DMS53 treated with DMSO at 0.1 percent for 48 hours (cell line): ENCODE measurements around the gene SLC35E1.
"Not testable (repeated sequence)": the region's sequence is repeated elsewhere in the genome, so short reads cannot be mapped to it uniquely, and the experiment has no call there.

Experiments used
- DNase-seq: peaks from one replicate; lab custom pipeline; 2025; ENCODE audit not compliant: unreplicated experiment; lab: John Stamatoyannopoulos, UW

SLC35E1 gene

DNA sequence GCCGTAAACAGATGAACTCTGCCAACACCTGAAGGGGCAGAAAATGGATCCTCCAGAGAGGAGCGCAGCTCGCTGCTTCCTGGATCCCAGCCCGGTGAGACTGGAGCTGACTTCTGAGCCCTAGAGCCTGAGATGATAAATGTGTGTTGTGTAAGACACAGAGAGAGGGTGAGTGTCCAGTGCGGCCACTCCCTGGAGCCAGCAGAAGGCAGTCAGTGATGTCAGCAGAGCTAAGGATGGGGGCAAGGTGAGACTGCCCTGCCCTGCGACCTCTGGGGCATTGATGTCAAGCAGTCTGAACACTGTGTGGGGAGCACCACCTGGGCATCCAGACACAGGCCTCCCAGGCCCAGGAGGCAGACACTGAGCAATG is 9.7 kb upstream of the SLC35E1 start:
- no peak for DNase-seq

DNA sequence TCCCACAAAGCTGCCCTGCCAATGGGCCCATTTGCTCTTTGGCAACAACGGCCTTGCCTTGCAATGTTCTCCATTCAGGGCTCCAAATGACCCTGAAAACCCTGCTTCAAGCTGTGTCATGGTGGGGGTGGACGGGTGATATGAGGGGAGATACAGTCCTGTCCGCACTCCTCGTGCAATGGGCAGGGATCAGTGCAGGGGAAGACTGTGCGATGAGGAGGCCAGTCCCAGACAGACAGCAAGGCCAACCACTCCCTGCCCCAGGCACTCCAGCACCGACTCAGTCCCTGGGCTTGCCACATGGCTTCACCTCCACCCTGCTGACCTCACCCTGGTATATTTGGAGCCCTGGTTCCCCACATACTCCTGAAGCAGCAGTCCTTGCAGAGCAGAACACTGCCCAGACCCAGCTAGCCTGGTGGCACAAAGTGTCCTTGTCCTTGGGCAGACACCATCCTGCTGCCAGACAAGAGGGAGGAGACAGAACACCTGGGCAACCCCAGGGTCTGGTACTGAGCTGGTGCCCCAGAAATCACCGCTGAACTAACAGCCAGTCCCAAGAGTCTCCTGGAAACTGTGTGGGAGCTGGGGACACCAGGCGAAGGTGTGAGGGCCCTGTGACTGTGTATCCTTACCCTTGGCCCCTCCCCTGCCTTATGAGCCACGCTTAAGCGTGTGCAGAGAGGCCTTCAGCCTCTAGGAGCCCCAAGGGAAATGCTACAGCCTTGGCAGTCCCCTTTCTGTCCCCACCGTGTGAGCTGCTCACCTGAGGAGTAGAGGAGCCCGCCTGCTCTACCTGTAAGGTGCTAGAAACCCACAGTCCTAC is 9.1 kb upstream of the SLC35E1 start:
- DNase-seq: no peak

DNA sequence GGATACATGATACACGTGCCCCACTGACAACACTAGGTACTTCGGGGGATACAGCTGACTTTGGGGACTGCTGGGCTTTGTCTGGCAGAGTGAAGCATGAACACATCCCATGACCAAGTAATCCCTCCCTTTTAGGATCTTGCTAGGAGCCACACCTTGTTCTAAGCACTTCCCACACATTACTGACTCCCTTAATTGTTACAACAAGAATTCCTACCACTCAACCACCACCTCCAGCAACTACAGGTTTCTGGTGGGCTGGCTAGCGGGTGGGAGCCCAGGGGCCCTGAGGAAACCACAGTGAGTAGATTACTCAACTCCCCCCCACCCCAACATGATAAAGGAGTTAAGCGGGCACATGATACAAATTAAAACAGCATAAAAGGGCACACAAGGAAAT is 7.2 kb upstream of the SLC35E1 start:
- no peak for DNase-seq

DNA sequence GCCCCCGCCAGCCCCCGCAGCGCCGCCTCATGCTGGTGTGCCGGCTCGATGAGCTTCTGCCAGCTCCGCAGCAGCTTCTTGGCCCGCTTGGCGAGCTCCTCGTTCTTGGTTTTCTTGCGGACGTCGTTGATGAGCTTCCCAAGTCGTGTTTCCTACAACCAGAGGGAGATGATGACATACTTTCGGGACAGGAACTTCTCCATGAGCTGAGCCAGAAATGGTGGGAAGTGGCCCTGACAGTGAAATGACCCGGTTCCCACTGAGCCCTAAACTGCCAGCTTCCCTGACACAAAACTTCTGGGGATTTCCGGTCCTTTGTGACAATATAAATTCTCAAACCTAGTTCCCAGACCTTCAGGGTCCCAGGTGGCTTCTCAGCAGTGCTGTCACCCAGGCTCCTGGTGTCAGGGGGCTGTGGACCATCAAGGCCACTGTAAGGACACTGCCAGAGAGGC is 5.3 kb upstream of the SLC35E1 start:
- DNase-seq: no peak

DNA sequence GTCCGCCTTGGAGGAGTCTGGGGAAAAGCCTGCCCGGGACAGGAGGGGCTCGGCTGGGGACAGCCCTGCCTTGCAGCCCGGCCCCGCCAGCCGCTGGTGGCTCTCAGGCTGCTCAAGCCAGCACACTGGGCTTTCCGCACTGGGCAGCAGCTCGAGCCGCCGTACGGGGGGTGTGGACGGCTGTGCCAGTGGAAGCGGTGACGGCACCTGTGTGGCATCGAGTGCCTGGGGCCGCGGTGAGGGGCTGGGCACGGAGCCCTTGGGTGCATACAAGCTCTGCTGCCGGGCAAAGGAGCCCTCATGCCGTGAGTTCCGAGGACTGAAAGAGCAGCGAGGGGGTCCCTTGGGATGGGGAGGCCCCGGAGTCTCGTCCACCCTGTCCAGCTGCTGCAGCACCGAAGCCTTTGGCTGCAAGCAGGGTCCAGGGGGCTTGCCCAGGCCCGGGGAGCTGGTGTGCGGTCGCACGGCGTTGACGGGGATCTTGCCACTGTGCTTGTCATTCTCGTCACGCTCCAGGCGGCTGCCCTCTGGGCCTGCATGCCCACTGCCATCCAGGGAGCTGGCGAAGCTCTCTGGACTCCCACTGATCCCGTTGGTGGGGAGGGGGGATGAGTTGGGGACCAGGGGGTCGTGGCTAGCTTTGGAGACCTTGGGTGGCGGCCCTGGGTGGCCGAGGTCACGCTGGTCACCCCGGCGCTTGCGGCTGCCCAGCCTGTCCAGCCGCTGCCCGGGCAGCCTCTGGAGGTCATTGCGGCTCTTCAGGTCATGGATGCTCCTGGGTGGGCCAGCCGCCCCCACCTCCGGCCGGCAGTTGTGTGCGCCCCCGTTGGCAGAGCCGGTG is 4.7 kb upstream of the SLC35E1 start:
- DNase-seq: no peak

DNA sequence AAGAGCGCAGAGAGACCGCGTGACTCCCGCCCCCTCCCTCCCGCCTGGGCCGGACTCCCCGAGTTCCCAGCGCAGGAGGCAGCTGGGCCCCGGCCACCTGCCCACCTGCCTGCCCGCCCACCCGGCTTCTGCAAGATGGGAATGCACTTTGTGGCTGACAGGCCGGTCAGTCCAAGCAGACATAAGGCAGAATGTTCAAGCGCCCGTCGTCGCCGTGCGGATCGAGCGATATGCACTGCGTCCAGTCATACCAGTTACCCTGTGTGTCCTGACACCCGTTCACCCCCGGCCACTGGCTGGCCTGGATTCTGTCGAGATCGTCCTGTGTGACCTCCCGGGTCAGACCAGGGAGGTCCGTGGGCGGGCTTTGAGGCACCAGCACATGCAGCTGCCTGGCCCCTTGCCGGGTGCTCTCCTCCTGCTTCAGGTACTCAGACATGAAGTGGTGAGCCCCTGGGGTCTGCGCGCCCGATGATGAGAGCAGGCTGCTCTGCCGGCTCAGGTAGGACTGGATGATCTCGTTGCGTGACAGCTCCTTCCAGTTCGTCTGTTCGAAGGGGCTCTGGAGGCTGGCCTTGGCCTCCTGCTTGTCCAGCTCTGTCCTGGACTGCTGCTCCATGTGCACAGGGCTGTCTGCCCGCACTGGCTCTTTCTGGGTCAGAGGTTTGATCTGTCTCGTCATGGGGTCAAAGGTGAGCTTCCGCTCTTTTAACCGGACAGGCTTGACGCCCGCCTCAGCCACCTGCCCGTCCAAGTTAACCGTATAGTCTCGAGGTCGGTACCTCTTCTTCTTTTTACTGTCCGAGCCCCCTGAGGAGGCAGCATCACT is 3.9 kb upstream of the SLC35E1 start:
- no peak for DNase-seq

DNA sequence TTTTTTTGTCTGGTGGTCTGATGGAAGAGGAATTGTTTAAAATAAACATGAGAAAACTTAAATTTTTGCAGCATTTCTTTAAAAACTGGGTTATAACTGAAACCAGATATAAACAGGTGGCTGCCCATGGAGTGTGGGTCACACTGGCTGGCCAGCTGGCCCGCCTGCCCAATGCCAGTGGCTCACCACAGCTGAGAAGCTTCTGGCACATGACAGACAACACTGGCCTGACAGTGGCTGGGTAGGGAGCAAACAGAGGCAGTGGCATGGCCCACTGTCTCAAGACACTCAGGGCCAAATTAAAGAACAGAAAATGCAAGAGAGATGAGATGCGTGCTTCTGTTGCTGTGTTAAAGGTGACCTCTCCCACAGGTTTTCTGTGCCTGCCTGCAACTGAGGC is 3.1 kb upstream of the SLC35E1 start:
- no peak for DNase-seq

DNA sequence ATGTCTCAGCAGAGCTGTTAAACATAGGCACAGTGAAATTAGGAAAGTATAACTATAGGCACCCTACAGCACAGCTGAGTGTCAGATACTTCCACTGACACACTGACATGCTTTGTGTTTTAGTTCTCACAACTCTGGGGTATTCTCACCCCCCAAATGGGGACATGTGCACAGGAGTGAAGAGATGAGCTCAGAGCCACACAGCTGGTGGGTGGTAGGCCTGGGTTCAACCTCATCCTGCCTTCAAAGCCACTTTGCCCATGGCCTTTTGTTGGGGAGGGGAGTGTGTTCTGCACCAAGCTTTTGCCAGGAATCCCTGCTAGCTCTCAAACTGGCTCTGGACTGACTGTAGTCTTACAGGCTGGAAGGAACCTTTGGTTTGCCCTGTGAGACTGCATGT is 1.7 kb upstream of the SLC35E1 start:
- no peak for DNase-seq

DNA sequence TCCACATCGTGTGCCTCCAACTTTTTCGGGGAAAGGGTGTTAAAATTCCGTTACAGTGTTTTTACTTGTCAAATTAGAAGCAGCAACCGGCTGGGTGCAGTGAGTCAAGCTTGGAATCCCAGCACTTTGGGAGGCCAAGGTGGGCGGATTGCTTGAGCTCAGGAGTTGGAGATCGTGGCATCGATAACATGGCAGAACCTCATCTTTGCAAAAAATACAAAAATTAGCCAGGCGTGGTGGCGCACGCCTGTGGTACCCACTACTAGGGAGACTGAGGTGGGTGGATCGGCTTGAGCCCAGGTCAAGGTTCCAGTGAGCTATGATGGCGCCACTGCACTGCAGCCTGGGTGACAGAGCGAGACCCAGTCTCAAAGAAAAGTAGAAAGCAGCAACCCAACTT is 1.1 kb upstream of the SLC35E1 start:
- DNase-seq: no peak

DNA sequence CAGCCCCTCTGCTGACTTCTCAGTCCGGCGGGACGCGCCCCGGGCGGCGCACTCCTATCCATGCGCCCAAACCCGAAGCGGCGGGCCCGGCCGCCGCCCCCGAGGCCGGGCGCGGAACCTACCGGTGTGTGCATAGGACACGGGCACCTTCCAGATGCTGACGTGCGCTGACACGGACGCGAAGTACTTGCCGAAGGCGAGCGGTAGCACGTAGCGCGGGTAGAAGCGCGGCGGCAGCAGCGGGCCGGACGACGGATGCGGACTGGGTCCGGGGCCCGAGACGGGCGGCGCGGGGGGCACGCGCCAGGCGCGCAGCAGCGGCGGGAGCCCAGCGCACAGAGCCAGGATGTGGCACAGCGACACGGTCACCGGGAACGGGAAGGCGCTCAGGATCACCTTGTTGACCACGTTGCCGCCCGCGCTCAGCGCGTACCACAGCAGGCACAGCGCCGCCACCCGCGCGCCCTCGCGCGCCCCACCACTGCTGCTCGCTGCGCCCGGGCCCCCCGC is 338 bp downstream of the SLC35E1 start:
- DNase-seq: no peak

DNA sequence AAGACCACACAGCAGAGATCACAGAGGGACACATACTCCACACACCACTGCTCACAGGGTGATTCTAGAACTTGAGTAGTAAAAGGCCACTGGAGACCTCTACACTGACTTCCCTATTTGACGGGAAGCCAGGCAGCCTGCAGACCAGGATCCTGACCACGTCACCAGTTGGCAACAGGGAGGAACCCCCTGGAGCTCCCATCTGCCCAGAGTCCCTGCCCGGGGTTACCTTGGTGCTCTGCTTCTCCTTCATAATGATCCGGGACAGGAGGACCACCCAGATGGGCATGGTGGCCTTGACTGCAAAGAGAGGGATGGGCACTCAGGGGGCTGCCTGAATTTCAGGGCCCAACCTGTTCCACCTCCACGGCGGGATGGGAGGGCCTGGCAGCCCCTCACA is 932 bp downstream of the SLC35E1 start:
- DNase-seq: no peak

DNA sequence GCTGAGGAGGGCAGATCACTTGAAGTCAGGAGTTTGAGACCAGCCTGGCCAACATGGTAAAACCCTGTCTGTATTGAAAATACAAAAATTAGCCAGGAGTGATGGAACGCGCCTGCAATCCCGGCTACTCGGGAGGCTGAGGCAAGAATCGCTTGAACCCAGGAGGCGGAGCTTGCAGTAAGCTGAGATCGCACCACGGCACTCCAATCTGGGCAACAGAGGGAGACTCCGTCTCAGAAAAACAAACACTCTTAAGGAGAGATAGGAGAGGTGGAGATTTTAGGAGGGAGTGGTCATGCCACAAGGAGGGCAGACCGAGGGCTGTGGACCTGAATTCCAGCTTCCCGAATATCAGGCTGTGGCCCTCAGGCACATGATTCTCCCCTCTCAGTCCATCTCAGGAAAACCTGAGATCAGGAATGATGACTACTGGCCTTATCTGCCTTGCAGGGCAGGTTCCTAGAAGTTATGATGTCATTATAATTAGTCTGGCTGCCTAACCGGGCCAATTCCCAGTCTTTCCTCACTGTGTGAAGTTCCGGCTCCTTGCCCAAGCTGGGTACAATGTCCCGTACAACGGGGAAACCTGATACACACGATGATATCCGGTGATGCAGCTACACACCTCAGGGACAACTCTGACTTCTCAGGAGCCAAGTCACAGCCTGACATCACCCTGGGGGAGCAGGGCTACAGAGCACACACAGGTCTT is 2.5 kb downstream of the SLC35E1 start:
- DNase-seq: no peak

DNA sequence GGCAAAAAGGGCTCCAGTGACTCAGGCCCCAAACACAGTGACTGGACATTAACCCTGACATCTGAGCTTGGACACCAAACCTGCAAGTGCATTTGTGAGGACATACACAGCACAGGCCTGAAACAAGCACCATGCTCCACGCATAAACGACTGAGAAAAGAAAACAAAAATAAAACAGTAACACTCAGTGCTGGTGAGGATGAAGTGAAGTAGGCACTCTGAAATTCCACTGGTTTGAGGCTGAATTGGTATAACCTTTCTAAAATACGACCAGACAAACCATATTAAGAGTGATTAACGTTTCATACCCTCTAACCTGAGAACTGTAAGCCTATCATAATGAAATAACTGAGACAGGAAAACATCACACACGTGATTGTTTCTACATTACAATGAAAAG is 5.5 kb downstream of the SLC35E1 start:
- no peak for DNase-seq

DNA sequence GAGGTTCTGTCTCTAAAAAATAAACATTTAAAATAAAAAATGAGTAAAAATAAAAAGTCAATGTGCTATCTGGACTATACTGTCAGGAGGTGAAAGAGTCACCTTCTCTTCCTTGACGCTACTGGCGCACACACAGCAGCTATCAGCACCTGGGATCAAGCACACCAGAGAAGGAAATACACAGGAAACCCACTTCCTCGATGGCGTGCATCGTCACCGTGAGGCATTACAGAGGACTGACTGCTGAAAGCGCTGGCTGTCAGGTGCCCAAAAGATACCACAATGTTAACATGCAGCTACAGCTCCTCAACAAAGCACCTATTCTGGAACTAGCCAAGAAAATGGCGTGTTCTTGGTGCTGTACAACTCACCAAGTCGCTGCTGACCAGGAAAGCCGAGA is 6.1 kb downstream of the SLC35E1 start:
- DNase-seq: no peak

DNA sequence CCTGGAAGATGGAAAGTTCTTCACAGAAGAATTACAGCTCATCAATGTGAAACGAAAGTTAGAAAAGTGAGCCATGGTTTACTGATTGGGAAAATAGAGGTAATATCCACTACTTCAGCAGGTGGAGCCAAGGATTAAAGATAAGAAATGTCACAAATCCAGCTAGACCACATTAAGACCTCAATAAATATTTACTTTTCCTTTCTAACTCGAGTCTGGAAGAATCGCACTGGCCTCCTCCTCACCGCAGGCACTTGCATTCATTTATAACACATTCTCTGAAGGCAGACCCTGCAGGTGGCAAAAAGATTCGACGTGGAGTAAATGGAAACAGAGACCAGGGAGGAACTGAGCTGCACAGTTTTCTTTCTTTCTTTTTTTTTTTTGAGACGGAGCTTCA is 7.4 kb downstream of the SLC35E1 start:
- DNase-seq: no peak

DNA sequence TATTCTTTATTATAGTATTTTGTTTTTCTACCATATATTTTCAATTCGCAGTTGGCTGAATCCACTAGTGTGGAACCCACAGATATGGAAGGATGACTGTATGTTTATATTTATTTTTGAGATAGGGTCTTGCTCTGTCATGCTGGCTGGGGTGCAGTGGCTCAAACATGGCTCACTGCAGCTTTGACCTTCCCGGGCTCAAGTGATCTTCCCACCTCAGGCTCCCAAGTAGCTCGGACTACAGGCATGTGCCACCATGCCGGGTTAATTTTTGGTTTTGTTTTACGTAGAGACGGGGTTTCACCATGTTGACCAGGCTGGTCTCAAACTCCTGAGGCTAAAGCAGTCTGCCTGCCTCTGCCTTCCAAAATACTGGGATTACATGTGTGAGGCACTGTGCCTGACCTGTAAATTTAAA is 9.6 kb downstream of the SLC35E1 start:
- DNase-seq: no peak

DNA sequence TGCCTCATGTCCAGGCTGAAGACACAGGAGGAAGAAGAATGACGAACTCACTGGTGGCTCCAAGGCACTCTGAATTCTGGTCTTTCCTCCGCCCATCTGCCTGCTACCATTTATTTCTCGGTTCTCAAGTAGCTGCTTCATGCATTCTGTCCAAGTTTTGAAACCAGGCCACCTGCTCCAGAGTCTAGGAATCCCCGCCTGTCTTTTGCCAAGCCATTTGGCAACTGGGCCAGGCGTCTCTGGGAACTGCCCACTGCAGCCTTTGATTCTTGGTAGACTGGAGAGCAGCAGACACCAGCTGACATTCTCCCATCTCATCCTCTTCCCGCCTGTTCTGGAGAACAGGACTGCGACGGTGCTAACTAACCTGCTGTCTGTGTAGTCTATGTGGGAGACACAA is 10.8 kb downstream of the SLC35E1 start:
- DNase-seq: no peak

DNA sequence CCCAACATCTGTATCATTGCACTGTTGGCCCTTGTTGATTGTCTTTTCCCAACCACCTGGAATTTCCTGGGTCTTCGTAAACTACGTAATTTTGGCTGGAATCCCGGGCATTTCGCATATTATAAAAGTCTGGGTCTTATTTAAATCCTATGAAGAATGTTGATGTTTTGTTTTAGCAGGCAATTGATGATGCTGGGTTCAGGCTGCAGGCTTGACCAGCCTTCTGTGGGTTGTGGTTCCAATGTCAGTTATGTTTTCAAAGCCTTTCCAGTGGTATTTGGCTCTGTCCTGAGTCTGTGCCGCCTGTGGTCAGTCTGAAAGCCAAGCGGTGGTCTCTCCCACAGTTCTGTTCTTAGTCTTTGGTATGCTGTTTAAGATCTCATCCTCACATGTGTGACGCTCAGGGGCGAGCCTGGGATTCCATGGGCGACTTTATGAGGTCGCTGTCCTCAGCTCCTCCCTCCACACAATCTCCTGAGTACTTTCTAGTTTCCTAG is 12.4 kb downstream of the SLC35E1 start:
- no peak for DNase-seq

DNA sequence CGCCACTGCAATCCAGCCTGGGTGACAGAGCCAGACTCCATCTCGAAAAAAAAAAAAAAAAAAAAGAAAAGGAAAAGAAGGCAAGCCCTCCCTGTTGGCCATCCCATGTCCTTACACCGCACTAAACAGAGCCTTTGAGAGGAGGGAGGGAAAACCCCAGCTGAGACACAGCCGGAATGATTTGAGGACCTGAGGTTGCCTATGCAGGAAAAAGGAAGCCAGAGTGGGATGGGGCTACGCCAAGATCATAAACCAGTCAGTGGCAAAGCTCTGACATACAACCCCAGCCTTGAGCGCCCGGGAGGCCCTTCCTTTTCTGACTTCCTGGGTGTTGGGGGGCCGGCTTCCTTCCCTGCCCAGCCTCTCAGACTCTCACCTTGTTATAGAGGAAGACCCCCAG is 17.4 kb downstream of the SLC35E1 start:
- no peak for DNase-seq

DNA sequence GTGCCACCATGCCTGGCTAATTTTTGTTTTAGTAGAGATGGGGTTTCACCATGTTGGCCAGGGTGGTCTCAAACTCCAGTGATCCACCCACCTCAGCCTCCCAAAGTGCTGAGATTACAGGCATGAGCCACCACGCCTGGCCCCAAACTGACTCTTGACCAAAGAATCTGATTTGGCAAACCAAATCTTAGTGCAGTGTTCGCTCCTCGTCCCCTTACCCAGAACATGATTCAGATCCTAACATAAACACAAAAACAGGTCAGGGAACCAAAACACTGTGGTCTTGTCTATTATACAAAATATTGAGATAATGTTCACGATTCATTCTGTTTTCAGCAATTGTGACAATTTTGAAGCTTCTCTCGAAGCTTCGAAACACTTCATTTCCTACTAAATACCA is 20.3 kb downstream of the SLC35E1 start:
- not testable (repeated sequence) for DNase-seq
